NCI-H146 treated with DMSO at 0.1 percent for 48 hours (cell line): ENCODE data around the gene GPR152.

Source experiments
- DNase-seq: peaks from one replicate; lab custom pipeline; 2025; ENCODE audit not compliant: unreplicated experiment; lab: John Stamatoyannopoulos, UW

GPR152 gene

GRCh38 chr11:67441731-67442351 lies 10.7 kb downstream of the GPR152 start:
- no peak for DNase-seq

- no peak for DNase-seq
Observed at GRCh38 chr11:67441098-67441563, 11.4 kb downstream of the GPR152 start.

- DNase-seq: no peak
Observed at GRCh38 chr11:67440229-67441097, 12.1 kb downstream of the GPR152 start.

- no peak for DNase-seq
Observed at GRCh38 chr11:67439321-67440228, 13.0 kb downstream of the GPR152 start.

GRCh38 chr11:67438158-67438902 lies 14.2 kb downstream of the GPR152 start:
- DNase-seq: no peak

GRCh38 chr11:67437809-67438157 lies 14.7 kb downstream of the GPR152 start:
- no peak for DNase-seq

- no peak for DNase-seq
Observed at GRCh38 chr11:67437082-67437808, 15.3 kb downstream of the GPR152 start, which contains the start of gene PTPRCAP. Gene PTPRCAP (minus strand): TSS chr11:67437682. CDS start chr11:67437619, 63 bp downstream.

GRCh38 chr11:67436459-67437081 lies 16.0 kb downstream of the GPR152 start:
- no peak for DNase-seq

- no peak for DNase-seq
Observed at GRCh38 chr11:67435727-67436458, 16.6 kb downstream of the GPR152 start.

- no peak for DNase-seq
Observed at GRCh38 chr11:67435031-67435726, 17.4 kb downstream of the GPR152 start.

GRCh38 chr11:67434395-67434881 lies 18.1 kb downstream of the GPR152 start:
- no peak for DNase-seq

- no peak for DNase-seq
Observed at GRCh38 chr11:67433536-67434394, 18.8 kb downstream of the GPR152 start.

GRCh38 chr11:67432655-67433349 lies 19.7 kb downstream of the GPR152 start:
- no peak for DNase-seq

- DNase-seq: no peak
Observed at GRCh38 chr11:67431346-67432249, 20.9 kb downstream of the GPR152 start.

GRCh38 chr11:67429722-67430121 lies 22.8 kb downstream of the GPR152 start:
- DNase-seq: no peak
